H9 (cell line): ENCODE data around the gene GARS1. TPM values are rescaled to one million over a fixed set of nuclear protein-coding genes. Genes with fewer than 3 reads are reported as not detected.

Experiments
- DNase-seq: peaks from one replicate; pipeline ENCODE4 v3.0.0-alpha.2; 2017
- H2AFZ ChIP-seq: one replicate; pipeline ENCODE4 v1.6.1; 2013; ENCODE audit warnings: mild to moderate bottlenecking, low read length, control low read depth, moderate library complexity
- H2AK5ac ChIP-seq: 2 replicates; pipeline ENCODE4 v1.6.1; 2013; ENCODE audit warnings: low read length, control low read depth, mixed read lengths; ENCODE audit not compliant: insufficient read length
- H2BK120ac ChIP-seq: one replicate; pipeline ENCODE4 v1.6.1; 2013; ENCODE audit warnings: low read depth, mild to moderate bottlenecking, low read length, control low read depth, inconsistent platforms; ENCODE audit not compliant: poor library complexity, severe bottlenecking
- H2BK12ac ChIP-seq: 2 replicates; pipeline ENCODE4 v1.6.1; 2013; ENCODE audit warnings: low read length, control low read depth, mixed read lengths, low read depth; ENCODE audit not compliant: insufficient read length
- H2BK15ac ChIP-seq: 2 replicates; pipeline ENCODE4 v1.6.1; 2013; ENCODE audit warnings: low read depth, low read length, control low read depth
- H2BK20ac ChIP-seq: one replicate; pipeline ENCODE4 v1.6.1; 2013; ENCODE audit warnings: low read depth, mild to moderate bottlenecking, low read length, control low read depth, inconsistent platforms; ENCODE audit not compliant: poor library complexity, severe bottlenecking
- H2BK5ac ChIP-seq: 2 replicates; pipeline ENCODE4 v1.6.1; 2013; ENCODE audit warnings: low read length, control low read depth, mixed read lengths; ENCODE audit not compliant: insufficient read length
- H3K14ac ChIP-seq: 2 replicates; pipeline ENCODE4 v1.6.1; 2013; ENCODE audit warnings: low read length, control low read depth; ENCODE audit not compliant: insufficient read depth
- H3K18ac ChIP-seq: 2 replicates; pipeline ENCODE4 v1.6.1; 2013; ENCODE audit warnings: low read depth, mild to moderate bottlenecking, mixed read lengths, low read length, control low read depth; ENCODE audit not compliant: insufficient read length
- H3K23ac ChIP-seq: 2 replicates; pipeline ENCODE4 v1.6.1; 2013; ENCODE audit warnings: low read length, control low read depth, mixed read lengths, low read depth; ENCODE audit not compliant: insufficient read length
- H3K23me2 ChIP-seq: 2 replicates; pipeline ENCODE4 v1.6.1; 2013; ENCODE audit warnings: low read depth, mild to moderate bottlenecking, mixed read lengths, low read length, control low read depth; ENCODE audit not compliant: insufficient read length, poor library complexity, severe bottlenecking
- H3K27ac ChIP-seq: 2 replicates; pipeline ENCODE4 v1.5.1; 2013; ENCODE audit warnings: low read length, control low read depth, mixed read lengths, low read depth; ENCODE audit not compliant: insufficient read length
- H3K27me3 ChIP-seq: 2 replicates; pipeline ENCODE4 v1.6.1; 2013; ENCODE audit warnings: low read length, control low read depth, inconsistent platforms; ENCODE audit not compliant: insufficient read depth
- H3K4ac ChIP-seq: 2 replicates; pipeline ENCODE4 v1.6.1; 2013; ENCODE audit warnings: low read depth, mild to moderate bottlenecking, control low read depth, inconsistent platforms, low read length, moderate library complexity
- H3K4me1 ChIP-seq: 2 replicates; pipeline ENCODE4 v1.6.1; 2013; ENCODE audit warnings: low read length, control low read depth, inconsistent platforms; ENCODE audit not compliant: insufficient read depth
- H3K4me2 ChIP-seq: 2 replicates; pipeline ENCODE4 v1.6.1; 2013; ENCODE audit warnings: low read length, control low read depth, mixed read lengths; ENCODE audit not compliant: insufficient read length, insufficient read depth
- H3K56ac ChIP-seq: 2 replicates; pipeline ENCODE4 v1.6.1; 2013; ENCODE audit warnings: low read depth, mild to moderate bottlenecking, mixed read lengths, low read length, control low read depth; ENCODE audit not compliant: insufficient read length
- H3K79me1 ChIP-seq: 2 replicates; pipeline ENCODE4 v1.6.1; 2013; ENCODE audit warnings: low read depth, mild to moderate bottlenecking, moderate library complexity, low read length, control low read depth, inconsistent platforms; ENCODE audit not compliant: insufficient read depth, poor library complexity, severe bottlenecking
- H3K79me2 ChIP-seq: 2 replicates; pipeline ENCODE4 v1.6.1; 2013; ENCODE audit warnings: low read length, control low read depth, inconsistent platforms; ENCODE audit not compliant: insufficient read depth
- H3K9ac ChIP-seq: 2 replicates; pipeline ENCODE4 v1.6.1; 2013; ENCODE audit warnings: low read length, control low read depth, mixed read lengths; ENCODE audit not compliant: insufficient read length; ENCODE audit errors: extremely low read depth
- H3K9me3 ChIP-seq: one replicate; pipeline ENCODE4 v1.6.1; 2013; ENCODE audit warnings: low read depth, low read length, inconsistent platforms; ENCODE audit not compliant: control insufficient read depth
- H3T11ph ChIP-seq: one replicate; pipeline ENCODE4 v1.6.1; 2013; ENCODE audit warnings: mild to moderate bottlenecking, low read length, control low read depth, inconsistent platforms
- H4K20me1 ChIP-seq: one replicate; pipeline ENCODE4 v1.6.1; 2013; ENCODE audit not compliant: control insufficient read depth, insufficient read length, insufficient read depth
- H4K5ac ChIP-seq: 2 replicates; pipeline ENCODE4 v1.6.1; 2013; ENCODE audit warnings: low read depth, mild to moderate bottlenecking, mixed read lengths, low read length, control low read depth; ENCODE audit not compliant: insufficient read length
- H4K8ac ChIP-seq: replicated peaks from 2 replicates; pipeline ENCODE4 v1.6.1; 2013; ENCODE audit warnings: low read length, control low read depth, mixed read lengths, low read depth; ENCODE audit not compliant: insufficient read length
- H4K91ac ChIP-seq: 2 replicates; pipeline ENCODE4 v1.6.1; 2013; ENCODE audit warnings: low read depth, mild to moderate bottlenecking, moderate library complexity, mixed read lengths, low read length, control low read depth; ENCODE audit not compliant: insufficient read length
- H3K27ac Mint-ChIP-seq, 3 experiments: 2 replicates in 2 of 3; 3 replicates in 1 of 3; pipeline ENCODE4 v1.8.0; 2020 to 2021; ENCODE audit warnings: mixed read lengths in 3 of 3, mild to moderate bottlenecking in 1 of 3, moderate library complexity in 1 of 3
- H3K27me3 Mint-ChIP-seq: 2 replicates; pipeline ENCODE4 v1.8.0; 2021; ENCODE audit warnings: low read depth, mild to moderate bottlenecking, moderate library complexity, mixed read lengths
- H3K36me3 Mint-ChIP-seq, 3 experiments: 2 replicates in 2 of 3; 3 replicates in 1 of 3; pipeline ENCODE4 v1.8.0; 2020 to 2021; ENCODE audit warnings: low read depth in 3 of 3, mixed read lengths in 3 of 3; ENCODE audit not compliant: insufficient read depth in 1 of 3
- H3K4me1 Mint-ChIP-seq, 2 experiments: 2 replicates each; pipeline ENCODE4 v1.8.0; 2020; ENCODE audit warnings: mixed read lengths in 2 of 2
- H3K4me3 Mint-ChIP-seq, 2 experiments: 2 replicates in 1 of 2; 3 replicates in 1 of 2; pipeline ENCODE4 v1.8.0; 2020 to 2021; ENCODE audit warnings: mild to moderate bottlenecking in 2 of 2, mixed read lengths in 2 of 2, moderate library complexity in 1 of 2
- H3K9me3 Mint-ChIP-seq, 2 experiments: 2 replicates in 1 of 2; 3 replicates in 1 of 2; pipeline ENCODE4 v1.8.0; 2020; ENCODE audit warnings: mild to moderate bottlenecking in 2 of 2, mixed read lengths in 2 of 2, moderate library complexity in 1 of 2
- CTCF ChIP-seq: fragments of 200-600 bp; sonication (generic); conservative IDR thresholded peaks from 3 replicates; pipeline ENCODE4 v1.8.0; 2021; ENCODE audit warnings: antibody characterized with exemption, mild to moderate bottlenecking
- WGBS: extraction: QIAGEN DNeasy Blood & Tissue Kit; methylation state at CpG from one replicate; pipeline ENCODE4 v1.1.7; 2013; ENCODE audit warnings: missing lambda C conversion rate, low lambda C conversion rate, mixed read lengths; ENCODE audit not compliant: insufficient read length; ENCODE audit errors: extremely low coverage; 5-methylcytosine and 5-hydroxymethylcytosine counted together
- total RNA-seq: library from RNA; stranded (reverse); gene quantifications from 2 replicates; pipeline ENCODE4 v1.2.1, GENCODE V29; 2021

The GARS1 gene
- total RNA-seq, 1 experiment from 2014 or later, result 234 TPM

- TF ChIP-seq CTCF, result no peak
- no peaks in the 10 kb centered on the region for H3K79me1 ChIP-seq
- H2BK12ac ChIP-seq, result no peak overlapping the region
- DNase-seq, result no peak
- no peak overlapping the region for H3K4me3 Mint-ChIP-seq
- H4K20me1 ChIP-seq, result no peaks in the 10 kb centered on the region
- H3K27ac ChIP-seq, result no peak overlapping the region
- no peak overlapping the region for H3K23ac ChIP-seq
- no CpG with 5 or more reads among the region's 2 CpGs for WGBS
- no peak overlapping the region for H2AK5ac ChIP-seq
- no peak overlapping the region for H3K14ac ChIP-seq
- no peak overlapping the region for H3K4me2 ChIP-seq
- H3K36me3 Mint-ChIP-seq, result peaks cover 2 to 6% (median 3%) of the 10 kb centered on the region in 3 experiments; a peak in 5 of 7 replicates
- no peaks in the 10 kb centered on the region; the same call in 1 of the 2 replicates for H3K27me3 Mint-ChIP-seq
- no peak overlapping the region for H4K5ac ChIP-seq
- H3K27me3 ChIP-seq, result no peaks in the 10 kb centered on the region
- no peak overlapping the region for H2BK5ac ChIP-seq
- no peak overlapping the region for H2BK20ac ChIP-seq
- H3T11ph ChIP-seq, result no peak overlapping the region
- no peaks in the 10 kb centered on the region for H3K9me3 ChIP-seq
- no peak overlapping the region for H3K4ac ChIP-seq
- no peak overlapping the region for H4K8ac ChIP-seq
- H2AFZ ChIP-seq, result no peak overlapping the region
- H3K56ac ChIP-seq, result no peak overlapping the region
- no peaks in the 10 kb centered on the region for H3K79me2 ChIP-seq
- no peak overlapping the region for H3K18ac ChIP-seq
- H3K23me2 ChIP-seq, result no peaks in the 10 kb centered on the region
- no peak overlapping the region for H2BK120ac ChIP-seq
- H3K9ac ChIP-seq, result no peak overlapping the region
- no peaks in the 10 kb centered on the region for H3K4me1 Mint-ChIP-seq
- H4K91ac ChIP-seq, result no peak overlapping the region
- H3K9me3 Mint-ChIP-seq, result no peaks in the 10 kb centered on the region
- H3K4me1 ChIP-seq, result no peaks in the 10 kb centered on the region
- H2BK15ac ChIP-seq, result no peak overlapping the region
- H3K27ac Mint-ChIP-seq, result no peak overlapping the region
Observed at GRCh38 chr7:30657131-30657530, 62.5 kb downstream of the GARS1 start.
